HUDEP-2 (cell line): ENCODE measurements around the gene TRIM54.
A peak's percentile ranks its signal among the peaks of the same experiment; 100 is the strongest.

Experiments used
- DNase-seq, 76 experiments: peaks; one replicate each; lab custom pipeline; 2025; ENCODE audit not compliant: unreplicated experiment in 76 of 76; lab: John Stamatoyannopoulos, UW

TRIM54 gene, protein sequence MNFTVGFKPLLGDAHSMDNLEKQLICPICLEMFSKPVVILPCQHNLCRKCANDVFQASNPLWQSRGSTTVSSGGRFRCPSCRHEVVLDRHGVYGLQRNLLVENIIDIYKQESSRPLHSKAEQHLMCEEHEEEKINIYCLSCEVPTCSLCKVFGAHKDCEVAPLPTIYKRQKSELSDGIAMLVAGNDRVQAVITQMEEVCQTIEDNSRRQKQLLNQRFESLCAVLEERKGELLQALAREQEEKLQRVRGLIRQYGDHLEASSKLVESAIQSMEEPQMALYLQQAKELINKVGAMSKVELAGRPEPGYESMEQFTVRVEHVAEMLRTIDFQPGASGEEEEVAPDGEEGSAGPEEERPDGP

GRCh38 chr2:27281855-27282559 is at the start of gene TRIM54:
Gene TRIM54 (plus strand): TSS chr2:27282429. CDS start chr2:27282732, 303 bp downstream.
- DNase-seq, result no peak

DNA sequence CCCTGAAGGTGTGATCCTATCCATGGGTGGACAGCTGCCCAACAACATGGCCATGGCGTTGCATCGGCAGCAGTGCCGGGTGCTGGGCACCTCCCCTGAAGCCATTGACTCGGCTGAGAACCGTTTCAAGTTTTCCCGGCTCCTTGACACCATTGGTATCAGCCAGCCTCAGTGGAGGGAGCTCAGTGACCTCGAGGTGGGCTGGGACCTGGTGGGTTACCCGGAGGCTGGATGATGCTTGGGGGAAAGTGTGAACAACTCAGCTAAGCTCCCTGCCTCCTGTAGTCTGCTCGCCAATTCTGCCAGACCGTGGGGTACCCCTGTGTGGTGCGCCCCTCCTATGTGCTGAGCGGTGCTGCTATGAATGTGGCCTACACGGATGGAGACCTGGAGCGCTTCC is 48.9 kb upstream of the TRIM54 start:
- DNase-seq, result no peak

DNA sequence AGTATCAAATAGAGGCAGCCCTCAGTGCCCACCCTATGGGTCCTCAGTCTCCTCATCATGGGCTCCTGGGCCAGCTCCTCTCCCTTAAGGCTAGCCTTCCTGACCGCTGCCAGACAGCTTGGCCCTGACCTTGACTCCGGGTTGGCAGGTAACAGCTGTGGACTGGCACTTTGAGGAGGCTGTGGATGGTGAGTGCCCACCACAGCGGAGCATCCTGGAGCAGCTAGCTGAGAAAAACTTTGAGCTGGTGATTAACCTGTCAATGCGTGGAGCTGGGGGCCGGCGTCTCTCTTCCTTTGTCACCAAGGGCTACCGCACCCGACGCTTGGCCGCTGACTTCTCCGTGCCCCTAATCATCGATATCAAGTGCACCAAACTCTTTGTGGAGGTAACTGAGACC is 46.1 kb upstream of the TRIM54 start:
- DNase-seq, result no peak

DNA sequence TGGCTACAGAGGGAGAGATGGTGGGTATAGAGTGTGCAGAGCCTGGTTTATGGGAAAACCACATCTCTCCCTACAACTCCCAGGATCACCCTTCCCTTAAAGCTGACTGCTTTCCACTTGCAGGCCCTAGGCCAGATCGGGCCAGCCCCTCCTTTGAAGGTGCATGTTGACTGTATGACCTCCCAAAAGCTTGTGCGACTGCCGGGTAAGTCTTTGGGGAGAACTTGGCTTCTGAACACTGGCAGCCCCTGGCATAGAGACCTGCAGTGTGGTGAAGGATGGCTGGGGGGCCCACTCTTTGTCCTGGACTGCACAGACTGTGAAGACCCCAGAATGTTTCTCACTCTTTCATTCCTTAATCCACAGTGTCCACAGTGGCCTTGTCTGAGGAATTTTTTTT is 45.6 kb upstream of the TRIM54 start:
- no peak for DNase-seq

DNA sequence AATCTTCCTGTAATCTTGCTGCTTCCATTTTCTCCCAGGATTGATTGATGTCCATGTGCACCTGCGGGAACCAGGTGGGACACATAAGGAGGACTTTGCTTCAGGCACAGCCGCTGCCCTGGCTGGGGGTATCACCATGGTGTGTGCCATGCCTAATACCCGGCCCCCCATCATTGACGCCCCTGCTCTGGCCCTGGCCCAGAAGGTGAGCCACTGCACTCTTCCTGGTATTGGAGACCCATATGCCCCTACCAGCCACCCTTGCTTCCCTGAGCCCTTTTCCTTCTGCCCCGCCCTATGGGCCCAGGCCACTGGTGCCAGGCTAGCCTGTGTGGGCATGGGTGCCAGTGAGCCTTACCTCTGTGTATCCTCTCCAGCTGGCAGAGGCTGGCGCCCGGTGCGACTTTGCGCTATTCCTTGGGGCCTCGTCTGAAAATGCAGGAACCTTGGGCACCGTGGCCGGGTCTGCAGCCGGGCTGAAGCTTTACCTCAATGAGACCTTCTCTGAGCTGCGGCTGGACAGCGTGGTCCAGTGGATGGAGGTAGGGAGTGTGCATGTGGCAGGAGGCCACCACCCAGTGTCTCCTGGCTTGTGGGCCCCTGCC is 44.8 kb upstream of the TRIM54 start:
- no peak for DNase-seq

DNA sequence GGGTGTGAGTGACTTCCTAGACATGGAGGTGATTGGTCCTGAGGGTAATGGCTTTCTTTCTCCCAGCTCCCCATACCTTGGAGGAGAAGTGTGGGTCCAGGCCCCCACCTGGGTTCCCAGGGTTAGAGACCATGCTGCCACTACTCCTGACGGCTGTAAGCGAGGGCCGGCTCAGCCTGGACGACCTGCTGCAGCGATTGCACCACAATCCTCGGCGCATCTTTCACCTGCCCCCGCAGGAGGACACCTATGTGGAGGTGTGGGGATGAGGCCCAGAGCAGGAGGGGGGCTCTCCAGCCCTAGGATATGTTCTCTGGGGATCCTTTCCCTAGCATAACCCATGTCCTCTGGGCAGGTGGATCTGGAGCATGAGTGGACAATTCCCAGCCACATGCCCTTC is 43.3 kb upstream of the TRIM54 start:
- no peak for DNase-seq

DNA sequence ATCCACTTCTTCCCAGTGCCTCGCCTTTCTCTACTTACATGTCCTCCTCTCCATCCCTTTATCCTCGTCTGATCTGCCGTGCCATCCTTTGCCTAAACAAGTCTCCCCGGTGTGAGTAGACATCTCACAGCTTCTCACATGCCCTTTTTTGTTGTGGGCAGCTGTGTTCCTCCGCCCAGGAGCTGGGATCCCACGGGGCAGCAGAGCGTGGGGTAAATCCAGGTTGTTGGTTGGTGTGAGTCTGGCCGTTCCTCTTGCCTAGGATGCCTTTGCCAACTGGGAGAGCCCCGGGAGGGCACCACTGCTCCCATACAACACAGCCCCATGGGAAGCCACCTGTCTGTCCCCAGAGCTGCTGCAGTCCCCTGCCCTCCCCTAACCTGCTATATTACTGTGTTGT is 41.8 kb upstream of the TRIM54 start:
- no peak for DNase-seq

- no peak for DNase-seq
These were observed 40.2 kb upstream of the TRIM54 start for GRCh38 chr2:27241761-27242613.

DNA sequence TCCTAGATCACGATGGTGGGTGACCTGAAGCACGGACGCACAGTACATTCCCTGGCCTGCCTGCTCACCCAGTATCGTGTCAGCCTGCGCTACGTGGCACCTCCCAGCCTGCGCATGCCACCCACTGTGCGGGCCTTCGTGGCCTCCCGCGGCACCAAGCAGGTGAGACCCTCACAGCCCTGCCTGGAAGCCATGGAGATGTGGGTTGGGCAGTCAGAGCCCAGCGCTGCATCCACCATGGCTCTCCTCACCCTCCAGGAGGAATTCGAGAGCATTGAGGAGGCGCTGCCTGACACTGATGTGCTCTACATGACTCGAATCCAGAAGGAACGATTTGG is 39.6 kb upstream of the TRIM54 start:
- no peak for DNase-seq

DNA sequence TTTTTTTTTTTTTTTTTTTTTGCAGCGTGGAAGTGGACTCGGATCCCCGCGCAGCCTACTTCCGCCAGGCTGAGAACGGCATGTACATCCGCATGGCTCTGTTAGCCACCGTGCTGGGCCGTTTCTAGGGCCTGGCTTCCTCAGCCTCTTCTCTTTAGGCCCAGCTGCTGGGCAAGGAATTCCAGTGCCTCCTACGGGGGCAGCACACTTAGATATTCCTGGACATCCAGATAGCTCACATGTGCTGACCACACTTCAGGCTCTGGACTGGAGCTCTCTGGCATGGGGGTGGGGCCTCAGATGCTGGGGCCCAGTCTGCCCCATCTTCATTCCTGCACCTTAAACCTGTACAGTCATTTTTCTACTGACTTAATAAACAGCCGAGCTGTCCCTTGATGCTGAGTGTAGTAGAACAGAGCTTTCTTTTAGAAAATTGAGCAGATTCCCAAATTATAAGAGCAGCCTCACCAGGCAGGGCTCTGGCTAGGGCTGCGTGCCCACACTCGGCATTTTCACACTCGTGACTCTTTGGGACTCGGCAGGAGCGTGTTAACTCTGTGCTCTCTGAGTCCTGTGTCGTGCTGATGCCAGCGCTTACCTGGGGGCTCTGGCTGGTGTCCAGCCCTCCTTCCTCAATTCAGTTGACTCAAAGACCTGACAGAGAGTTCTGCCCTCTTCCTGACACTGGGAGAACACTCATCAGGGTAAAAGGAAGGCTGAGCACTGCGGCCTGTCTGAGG is 38.7 kb upstream of the TRIM54 start:
- DNase-seq, result no peak

GRCh38 chr2:27245116-27245515 is 37.1 kb upstream of the TRIM54 start:
- no peak for DNase-seq

- DNase-seq, result no peak
These were observed 36.6 kb upstream of the TRIM54 start for GRCh38 chr2:27245626-27246025.

DNA sequence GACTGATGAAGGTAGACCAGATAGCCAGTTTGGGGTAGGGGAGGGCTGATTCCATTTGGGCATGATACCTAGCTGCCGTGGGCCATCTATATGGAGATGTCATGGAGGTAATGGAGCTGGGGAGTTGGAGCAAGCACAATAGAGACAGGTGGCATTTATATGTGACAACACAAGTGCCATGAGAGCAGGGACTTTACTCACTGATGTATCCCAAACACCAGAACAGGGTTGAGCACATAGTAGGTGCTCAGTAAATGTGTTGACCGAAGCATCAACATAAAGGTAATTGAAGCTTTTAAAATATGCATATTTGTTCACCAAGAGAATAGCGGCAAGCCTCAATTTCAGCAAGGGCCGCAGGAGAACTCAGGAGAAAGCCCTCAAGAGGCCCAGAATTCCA is 34.3 kb upstream of the TRIM54 start:
- DNase-seq, result no peak

DNA sequence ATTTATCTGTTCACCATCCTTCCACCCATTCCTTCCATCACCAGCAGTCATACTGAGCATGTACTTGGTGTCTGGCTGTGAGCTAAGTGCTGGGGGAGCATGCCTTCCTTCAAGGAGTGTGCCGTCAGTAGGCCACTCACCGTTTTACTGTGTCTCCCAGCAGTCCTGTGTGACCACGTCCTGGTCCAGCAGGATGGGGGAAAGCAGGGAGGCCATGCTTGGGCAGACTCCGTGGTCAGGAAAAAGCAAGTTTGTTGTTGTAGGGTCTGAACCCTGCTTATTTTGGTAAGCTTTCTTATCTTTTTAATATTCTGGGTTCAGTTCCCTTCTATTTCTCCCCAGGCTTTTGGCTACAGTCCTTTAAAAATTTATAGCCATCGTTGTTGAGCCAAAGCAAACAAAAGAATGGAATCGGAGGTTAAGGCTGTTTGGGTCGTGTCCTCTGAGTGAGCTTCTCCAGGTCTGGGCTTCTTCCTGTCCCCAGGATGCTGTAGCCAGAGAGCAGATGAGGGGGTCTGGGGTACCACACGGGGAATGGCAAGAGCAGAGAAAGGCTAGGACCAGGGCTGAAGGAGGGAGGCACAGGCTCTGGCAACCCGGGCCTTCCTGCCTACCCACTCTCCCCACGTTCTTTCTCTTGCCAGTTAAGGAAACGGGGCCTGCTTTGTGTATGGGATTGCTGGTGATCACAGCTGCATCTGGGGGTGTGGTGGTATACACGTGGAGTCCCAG is 32.9 kb upstream of the TRIM54 start:
- DNase-seq, result no peak

- DNase-seq, result peak in 55 of 76 experiments; percentile 2 to 70 (median 46)
These were observed 32.2 kb upstream of the TRIM54 start for GRCh38 chr2:27249891-27250651.

GRCh38 chr2:27250652-27251379 is 31.4 kb upstream of the TRIM54 start:
- DNase-seq, result no peak

- no peak for DNase-seq
These were observed 30.5 kb upstream of the TRIM54 start for GRCh38 chr2:27251766-27252165.

DNA sequence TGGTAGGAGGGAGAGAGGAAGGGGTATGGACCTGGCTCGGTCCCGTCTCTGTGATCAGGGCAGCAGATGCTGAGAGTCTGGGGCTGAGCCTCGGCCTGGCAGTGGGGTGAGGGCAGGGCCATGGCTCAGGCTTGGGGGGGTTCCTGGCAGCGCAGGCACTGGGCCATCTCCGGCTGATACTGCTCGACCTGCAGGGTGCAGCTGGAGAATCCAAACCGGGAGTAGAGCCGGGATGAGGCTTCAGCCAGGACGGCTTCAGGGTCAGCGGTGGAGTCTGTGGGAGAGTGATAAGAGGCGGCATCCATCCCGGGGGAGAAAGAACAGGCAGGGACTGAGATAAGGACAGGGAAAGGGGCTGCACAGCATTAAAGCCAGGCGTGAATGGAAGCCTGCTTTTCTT is 27.0 kb upstream of the TRIM54 start:
- no peak for DNase-seq
